Measurements from ENCODE around the gene CERS6. TPM values are rescaled to one million over a fixed set of nuclear protein-coding genes. Genes with fewer than 3 reads are reported as not detected.

The CERS6 gene
- total and polyA plus RNA-seq, 10 of the 15 experiments (the other 5 are each of a cell fraction or from before 2014, with no cell fraction given) = 1.3 to 20.4 (median 14.1) TPM

GRCh38 chr2:168798888-168799410 is 342.9 kb downstream of the CERS6 start:
- ChIA-PET RAD21 (ENCODE audit: unreplicated experiment) (no interaction called here), POLR2A (no interaction called here), SMC1A (ENCODE audit: uncharacterized antibody, unreplicated experiment) (interaction anchor here (1.3 kb wide), 1 partner anchor 121 kb away, joined by 3 read pairs; no protein-coding TSS in a partner anchor), CTCF (no interaction called here)
- no peaks in the 10 kb centered on the region for H3K36me3 ChIP-seq (ENCODE audit: control insufficient read depth in 2 of 2, insufficient read depth in 2 of 2, low read length in 1 of 2)
- 52% methylated on average over 1 of the region's 1 CpG for WGBS (ENCODE audit: insufficient coverage, insufficient replicate concordance, low lambda C conversion rate, missing lambda C conversion rate)
- no peak for FAIRE-seq
- no peaks in the 10 kb centered on the region; a peak in 1 of 4 replicates for H3K27me3 ChIP-seq (replicated peaks in 1 of 2; ENCODE audit: control insufficient read depth in 2 of 2, insufficient read depth in 2 of 2, low read length in 1 of 2)
- no peak overlapping the region for H3K27ac ChIP-seq (ENCODE audit: control insufficient read depth, insufficient read depth)
- intact Hi-C loops (cut with micrococcal nuclease; ENCODE audit: unreplicated experiment) = no loop called here
- no peaks in the 10 kb centered on the region for H3K4me1 ChIP-seq (ENCODE audit: control insufficient read depth, insufficient read depth, low read length)
- no peak overlapping the region for H3K4me3 ChIP-seq
- no peak overlapping the region for H3K9ac ChIP-seq (ENCODE audit: control insufficient read depth, insufficient read depth, low read length)
- no peaks in the 10 kb centered on the region for H4K20me1 ChIP-seq (ENCODE audit: control insufficient read depth, insufficient read depth)
- H3K79me2 ChIP-seq (ENCODE audit: control insufficient read depth, insufficient read depth, low read length) = no peaks in the 10 kb centered on the region
- DNase-seq (ENCODE audit: low read depth, low spot score) = no peak
- H3K4me2 ChIP-seq (ENCODE audit: control insufficient read depth, insufficient read depth) = no peak overlapping the region
- in situ Hi-C loops (cut with MboI) = no loop called here
- no peaks in the 10 kb centered on the region for H3K9me3 ChIP-seq (replicated peaks; ENCODE audit: control insufficient read depth, insufficient read depth, low read length)
- no peak overlapping the region for H2AFZ ChIP-seq (ENCODE audit: control insufficient read depth, low read depth, low read length)
- BruUV-seq (replicated peaks) = no TSS peak
- no peak for ATAC-seq
- TF ChIP-seq SIN3A (IDR thresholded peaks at IDR 0.05; ENCODE audit: low read depth, low read length) (no peak), SRF (IDR thresholded peaks at IDR 0.05; ENCODE audit: low read depth in 2 of 2, low read length in 2 of 2) (no peak), PAX8 (IDR thresholded peaks at IDR 0.05) (no peak), ETV6 (conservative IDR thresholded peaks at IDR 0.05 in 1 of 2, IDR thresholded peaks at IDR 0.05 in 1 of 2; ENCODE audit: borderline replicate concordance in 1 of 2, low read depth in 1 of 2) (no peak), EED (IDR thresholded peaks at IDR 0.05; ENCODE audit: low read depth) (no peak), RFX5 (IDR thresholded peaks at IDR 0.05; ENCODE audit: low read depth, low read length) (no peak), MEF2A (IDR thresholded peaks at IDR 0.05; ENCODE audit: insufficient read depth, low read depth, low read length) (no peak), CHD1 (IDR thresholded peaks at IDR 0.05; ENCODE audit: low read depth, low read length) (no peak), KLF5 (IDR thresholded peaks at IDR 0.05; ENCODE audit: partially characterized antibody) (no peak), ZNF592 (IDR thresholded peaks at IDR 0.05) (no peak), ZBTB40 (IDR thresholded peaks at IDR 0.05; ENCODE audit: borderline replicate concordance) (no peak), BRCA1 (IDR thresholded peaks at IDR 0.05; ENCODE audit: low read depth, low read length) (no peak), USF1 (IDR thresholded peaks at IDR 0.05; ENCODE audit: borderline replicate concordance, extremely low read length, insufficient read depth, low read depth, low read length) (no peak), BCL11A (IDR thresholded peaks at IDR 0.05; ENCODE audit: low read depth, low read length) (no peak), YY1 (IDR thresholded peaks at IDR 0.05; ENCODE audit: low read depth, low read length) (no peak), CREB1 (IDR thresholded peaks at IDR 0.05; ENCODE audit: low read depth) (no peak)

Data from GM12878 (cell line).